ENCODE results near the gene PDE6A. TPM values are rescaled to one million over a fixed set of nuclear protein-coding genes. Genes with fewer than 3 reads are reported as not detected.

Gene PDE6A
- total RNA-seq: not detected in 2 replicates

DNA sequence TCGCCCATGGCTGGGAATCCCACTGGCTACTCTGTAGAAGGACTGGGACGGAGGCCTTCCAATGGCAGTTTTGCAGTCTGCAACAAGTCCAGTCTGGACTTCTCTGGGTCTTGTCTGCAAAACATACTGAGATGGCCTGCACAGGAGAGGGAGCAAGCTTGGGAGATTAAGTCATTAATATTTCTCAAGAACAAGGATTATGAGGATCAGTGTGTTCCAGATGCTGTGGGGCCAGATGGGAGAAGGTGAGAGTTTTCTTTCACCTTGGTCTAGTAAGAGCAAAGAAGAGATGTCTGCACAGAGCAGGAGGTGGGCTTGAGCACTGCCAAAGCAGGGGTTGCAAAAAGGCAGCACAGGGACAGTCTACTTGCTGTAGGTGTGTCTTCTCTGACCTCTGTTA lies at the start of gene PDE6A:
PDE6A (minus strand) TSS at position 128 of the 400 bp plus-strand sequence; CDS start at position 8, 120 bp downstream.

DNA sequence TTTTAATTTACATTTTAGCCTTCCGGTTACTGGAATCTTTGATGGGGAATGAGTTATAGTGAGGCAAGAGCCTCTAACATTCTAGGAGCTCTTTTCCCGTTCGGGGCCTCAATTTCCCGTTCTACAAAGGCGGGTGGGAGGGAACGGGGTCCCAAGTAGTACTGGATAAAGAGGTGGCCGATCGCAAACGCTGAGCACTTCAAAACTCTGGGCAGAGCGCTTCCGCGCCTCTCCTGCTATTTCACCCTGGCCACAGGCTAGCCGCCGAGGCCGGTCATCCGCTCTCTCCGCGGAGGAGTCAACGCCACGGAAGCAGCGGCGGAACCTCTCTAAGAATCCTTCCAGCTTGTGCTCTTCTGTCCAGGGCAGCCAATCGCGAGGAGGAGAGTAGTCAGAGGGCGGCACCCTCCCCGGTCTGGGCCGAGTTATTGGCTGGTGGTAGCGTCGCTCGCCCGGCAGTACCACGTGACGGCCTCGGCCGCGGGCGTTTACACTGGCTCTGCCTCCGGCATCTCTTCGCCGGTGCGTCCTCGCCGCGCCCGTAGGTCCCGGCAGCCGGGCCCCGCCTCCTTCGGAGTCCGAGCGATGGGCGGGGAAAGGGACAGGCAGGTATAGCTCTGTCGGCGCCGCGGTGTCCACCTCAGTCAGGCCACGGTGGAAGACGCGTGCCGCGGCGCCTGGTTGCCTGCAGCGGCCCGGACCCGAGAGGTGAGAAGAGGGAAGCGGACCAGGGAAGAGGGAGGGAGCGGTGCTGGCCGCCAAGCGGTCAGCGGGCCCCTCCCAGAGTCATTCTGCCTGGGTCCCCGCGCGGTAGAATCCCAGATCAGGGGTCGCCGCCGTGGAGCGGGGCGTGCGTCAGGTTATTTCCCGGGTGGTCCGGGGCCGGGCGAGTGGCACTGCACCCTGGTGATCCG lies 15.9 kb upstream of the PDE6A start, which contains the start of gene SLC26A2:
SLC26A2 (plus strand) TSS at position 487 of the 914 bp plus-strand sequence. CDS start 16,895 bp downstream, outside the sequence.

Other genes with a start within 250 kb of the PDE6A start
- gene PPARGC1B, start 214.5 kb downstream of the PDE6A start, total RNA-seq: 0.30 and 1.5 TPM in 2 replicates
- gene SLC26A2, start 16.0 kb upstream of the PDE6A start, total RNA-seq: 22.0 and 22.6 TPM in 2 replicates
- 6.6 and 7.7 TPM in 2 replicates for gene TIGD6, start 55.9 kb upstream of the PDE6A start, total RNA-seq
- 41.9 and 63.9 TPM in 2 replicates for gene HMGXB3, start 55.9 kb upstream of the PDE6A start, total RNA-seq
- 0.28 and 0.89 TPM in 2 replicates for gene CSF1R, start 141.8 kb upstream of the PDE6A start, total RNA-seq
- 69.6 and 88.5 TPM in 2 replicates for gene PDGFRB, start 211.1 kb upstream of the PDE6A start, total RNA-seq
- gene CDX1, start 222.0 kb upstream of the PDE6A start, total RNA-seq: not detected in 2 replicates
- not detected in 2 replicates for gene SLC6A7, start 245.3 kb upstream of the PDE6A start, total RNA-seq